GM18499 (cell line): ENCODE data around the gene STEAP2.
"Not testable (repeated sequence)": the region's sequence is repeated elsewhere in the genome, so short reads cannot be mapped to it uniquely, and the experiment has no call there.

ENCODE experiments used
- ATAC-seq: cut with Tn5 transposase; IDR thresholded peaks from one replicate; pipeline ENCODE4 v1.9.1; 2021; ENCODE audit warnings: moderate number of reproducible peaks; ENCODE audit not compliant: insufficient read depth, unreplicated experiment

The STEAP2 gene

DNA sequence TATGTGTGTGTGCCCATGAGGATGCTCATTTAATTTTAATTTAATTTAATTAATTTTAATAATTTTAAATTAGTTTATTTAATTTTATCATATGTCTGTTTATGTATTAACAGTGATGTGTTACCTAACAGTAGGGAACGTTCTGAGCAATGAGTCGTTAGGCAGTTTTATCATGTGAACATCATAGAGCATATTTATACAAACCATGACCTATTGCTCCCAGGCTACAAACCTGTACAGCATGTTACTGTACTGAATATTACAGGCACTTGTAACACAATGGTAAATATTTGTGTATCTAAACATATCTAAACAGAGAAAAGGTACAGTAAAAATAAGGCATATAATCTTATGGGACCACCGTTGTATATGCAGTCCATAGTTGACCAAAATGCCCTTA is 19.8 kb downstream of the STEAP2 start:
- no peak for ATAC-seq

DNA sequence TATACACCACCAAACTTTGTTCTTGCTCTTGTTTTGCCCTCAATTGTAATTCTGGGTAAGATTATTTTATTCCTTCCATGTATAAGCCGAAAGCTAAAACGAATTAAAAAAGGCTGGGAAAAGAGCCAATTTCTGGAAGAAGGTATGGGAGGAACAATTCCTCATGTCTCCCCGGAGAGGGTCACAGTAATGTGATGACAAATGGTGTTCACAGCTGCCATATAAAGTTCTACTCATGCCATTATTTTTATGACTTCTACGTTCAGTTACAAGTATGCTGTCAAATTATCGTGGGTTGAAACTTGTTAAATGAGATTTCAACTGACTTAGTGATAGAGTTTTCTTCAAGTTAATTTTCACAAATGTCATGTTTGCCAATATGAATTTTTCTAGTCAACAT is 20.9 kb downstream of the STEAP2 start:
- no peak for ATAC-seq

DNA sequence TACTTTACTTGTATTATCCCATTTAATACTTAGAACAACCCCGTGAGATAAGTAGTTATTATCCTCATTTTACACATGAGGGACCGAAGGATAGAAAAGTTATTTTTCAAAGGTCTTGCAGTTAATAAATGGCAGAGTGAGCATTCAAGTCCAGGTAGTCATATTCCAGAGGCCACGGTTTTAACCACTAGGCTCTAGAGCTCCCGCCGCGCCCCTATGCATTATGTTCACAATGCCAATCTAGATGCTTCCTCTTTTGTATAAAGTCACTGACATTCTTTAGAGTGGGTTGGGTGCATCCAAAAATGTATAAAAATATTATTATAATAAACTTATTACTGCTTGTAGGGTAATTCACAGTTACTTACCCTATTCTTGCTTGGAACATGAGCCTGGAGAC is 22.0 kb downstream of the STEAP2 start:
- ATAC-seq: no peak

DNA sequence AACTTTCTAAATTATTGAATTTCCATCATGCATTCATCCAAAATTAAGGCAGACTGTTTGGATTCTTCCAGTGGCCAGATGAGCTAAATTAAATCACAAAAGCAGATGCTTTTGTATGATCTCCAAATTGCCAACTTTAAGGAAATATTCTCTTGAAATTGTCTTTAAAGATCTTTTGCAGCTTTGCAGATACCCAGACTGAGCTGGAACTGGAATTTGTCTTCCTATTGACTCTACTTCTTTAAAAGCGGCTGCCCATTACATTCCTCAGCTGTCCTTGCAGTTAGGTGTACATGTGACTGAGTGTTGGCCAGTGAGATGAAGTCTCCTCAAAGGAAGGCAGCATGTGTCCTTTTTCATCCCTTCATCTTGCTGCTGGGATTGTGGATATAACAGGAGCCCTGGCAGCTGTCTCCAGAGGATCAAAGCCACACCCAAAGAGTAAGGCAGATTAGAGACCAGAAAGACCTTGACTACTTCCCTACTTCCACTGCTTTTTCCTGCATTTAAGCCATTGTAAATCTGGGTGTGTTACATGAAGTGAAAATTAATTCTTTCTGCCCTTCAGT is 25.3 kb downstream of the STEAP2 start:
- no peak for ATAC-seq

DNA sequence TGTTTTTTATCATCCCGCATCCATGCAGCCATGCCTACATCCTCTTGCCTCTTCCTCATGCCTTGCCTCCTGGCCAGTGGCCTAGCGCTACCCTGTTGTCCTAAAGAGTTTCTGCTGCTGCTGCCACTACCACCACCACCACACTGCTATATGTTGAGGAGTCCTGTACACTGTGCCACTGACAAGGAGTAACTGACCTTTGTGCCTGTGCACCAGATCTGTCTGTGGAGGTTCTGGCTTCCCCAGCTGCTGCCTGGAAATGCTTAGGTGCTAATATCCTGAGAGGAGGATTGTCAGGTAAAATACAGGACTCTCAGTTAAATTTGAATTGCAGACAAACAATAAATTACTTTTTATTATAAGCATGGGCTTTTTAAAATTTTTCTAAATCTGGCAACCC is 26.5 kb downstream of the STEAP2 start:
- ATAC-seq: no peak

DNA sequence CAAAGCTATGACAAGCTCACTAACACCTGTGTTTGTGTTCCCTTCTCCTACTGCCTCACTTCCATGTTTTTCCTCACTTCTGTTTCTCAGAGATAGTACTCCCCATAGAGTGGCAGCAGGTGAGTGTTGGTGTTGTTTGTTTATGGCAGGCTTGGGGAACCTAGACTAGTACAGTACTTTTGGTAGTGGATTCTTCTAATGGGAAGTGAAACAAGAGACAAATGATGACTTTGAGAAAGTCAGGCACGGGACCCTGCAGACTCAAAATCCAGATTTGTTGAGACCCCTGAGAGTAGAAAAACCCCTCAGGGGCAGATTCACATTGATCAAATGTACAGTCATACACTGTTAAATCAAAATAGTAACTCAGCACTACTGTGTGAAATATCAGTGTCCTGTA is 27.0 kb downstream of the STEAP2 start:
- ATAC-seq: no peak

DNA sequence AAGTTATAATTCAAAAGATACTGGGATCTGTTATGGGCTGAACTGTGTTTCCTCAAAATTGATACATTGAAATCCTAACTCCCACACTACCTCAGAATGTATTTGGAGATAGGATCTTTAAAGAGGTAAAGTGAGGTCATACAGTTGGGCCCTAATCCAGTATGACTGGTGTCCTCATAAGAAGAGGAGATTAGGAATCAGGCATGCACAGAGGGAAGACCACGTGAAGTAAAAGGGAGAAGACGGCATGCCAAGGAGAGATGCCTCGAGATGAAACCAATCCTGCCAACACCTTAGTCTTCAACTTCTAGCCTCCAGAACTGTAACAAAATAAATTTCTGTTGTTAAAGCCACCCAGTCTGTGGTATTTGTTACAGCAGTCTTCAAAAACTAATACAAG is 27.5 kb downstream of the STEAP2 start:
- no peak for ATAC-seq

DNA sequence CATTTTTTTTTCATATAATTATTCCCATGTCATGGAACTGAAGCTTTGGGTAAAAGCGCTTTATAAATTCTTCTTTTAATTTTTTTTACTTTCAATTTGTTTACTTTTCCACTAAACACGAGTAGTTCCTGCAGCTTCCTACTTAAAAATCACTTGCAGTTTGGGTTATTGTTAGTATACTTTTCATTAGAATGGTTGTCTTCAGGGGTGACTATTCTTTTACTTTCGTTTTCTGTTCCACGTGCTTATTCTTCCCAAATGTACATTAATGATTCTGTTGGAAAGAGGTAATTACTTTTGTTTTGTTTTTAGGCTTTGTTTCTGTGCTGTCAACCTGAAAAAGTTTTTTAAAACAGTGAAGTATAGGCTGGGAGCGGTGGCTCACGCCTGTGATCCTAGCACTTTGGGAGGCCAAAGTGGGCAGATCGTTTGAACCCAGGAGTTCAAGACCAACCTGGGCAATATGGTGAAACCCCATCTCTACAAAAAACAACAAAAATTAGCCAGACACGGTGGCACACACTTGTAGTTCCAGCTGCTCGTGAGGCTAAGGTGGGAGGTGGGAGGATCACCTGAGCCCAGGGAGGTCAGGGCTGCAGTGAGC is 28.2 kb downstream of the STEAP2 start:
- no peak for ATAC-seq

DNA sequence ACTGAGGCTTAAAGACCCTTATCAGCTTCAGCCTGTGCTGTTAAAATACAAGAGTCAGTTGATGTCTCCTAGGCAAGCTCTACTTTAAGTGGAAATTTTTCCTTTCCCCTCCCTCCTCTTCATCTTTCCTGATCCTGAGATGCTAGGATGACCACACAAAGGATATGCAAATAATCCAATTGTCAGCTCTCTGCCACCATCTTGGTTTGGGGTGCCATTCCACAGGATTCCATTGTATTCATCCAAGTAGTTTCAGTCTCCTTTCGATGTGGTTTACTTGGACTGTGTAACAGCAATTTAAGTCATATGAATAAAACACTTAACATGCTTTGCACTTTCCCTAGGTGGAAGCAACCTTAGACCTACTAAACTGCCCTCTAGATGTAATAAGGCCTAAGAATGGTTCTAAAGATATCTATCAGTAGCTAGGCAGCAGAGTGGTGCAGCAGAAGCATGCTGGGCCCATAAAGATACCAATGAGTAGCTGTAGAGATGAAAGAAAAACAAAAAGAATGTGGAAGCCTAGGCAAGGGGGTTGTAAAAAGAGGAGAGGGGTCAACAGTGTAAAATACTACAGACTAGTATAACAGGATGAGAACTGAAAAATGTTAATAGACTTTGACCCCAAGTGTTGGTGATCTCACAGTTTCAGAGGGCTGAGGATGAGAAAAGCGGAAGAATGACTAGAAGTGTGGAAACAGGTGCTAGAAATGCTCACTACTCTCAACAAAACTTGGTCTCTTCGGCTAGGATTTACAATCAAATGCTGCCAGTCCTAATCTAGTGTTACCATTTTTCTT is 31.0 kb downstream of the STEAP2 start:
- ATAC-seq: peak; percentile 77

DNA sequence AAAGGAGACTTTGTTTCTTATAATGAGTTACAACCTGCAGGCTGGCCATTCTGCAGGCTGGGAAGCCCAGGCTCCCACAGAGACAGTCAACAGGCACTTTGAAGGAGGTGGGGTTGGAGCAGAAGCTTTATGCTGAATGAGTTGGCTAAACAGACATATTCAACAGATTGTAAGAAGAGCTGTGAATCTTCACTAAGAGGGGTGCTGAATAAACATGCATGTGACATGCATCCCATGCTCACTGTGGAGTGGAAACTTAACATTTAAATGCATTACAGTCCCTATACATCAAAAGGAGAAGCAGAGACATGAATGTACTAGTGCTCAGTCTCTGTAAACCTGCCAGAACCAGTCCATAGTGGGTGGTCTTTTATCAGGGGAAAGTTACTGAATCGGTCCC is 32.0 kb downstream of the STEAP2 start:
- ATAC-seq: no peak

DNA sequence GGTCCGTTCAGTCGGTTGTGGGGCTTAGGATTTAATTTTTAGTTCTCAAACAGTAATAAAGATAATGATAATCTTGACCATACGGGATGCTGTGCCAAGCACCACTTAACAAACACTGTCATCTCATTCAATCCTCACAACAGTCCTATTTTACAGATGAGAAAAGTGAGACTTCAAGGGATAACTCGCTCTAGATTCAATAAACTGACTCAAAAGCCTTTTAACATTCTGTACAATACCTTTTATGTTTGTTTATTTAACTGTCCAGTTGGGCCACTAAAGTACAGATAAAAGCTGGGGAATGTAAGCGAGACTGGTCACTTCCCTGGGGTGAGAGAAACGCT is 33.0 kb downstream of the STEAP2 start:
- no peak for ATAC-seq

DNA sequence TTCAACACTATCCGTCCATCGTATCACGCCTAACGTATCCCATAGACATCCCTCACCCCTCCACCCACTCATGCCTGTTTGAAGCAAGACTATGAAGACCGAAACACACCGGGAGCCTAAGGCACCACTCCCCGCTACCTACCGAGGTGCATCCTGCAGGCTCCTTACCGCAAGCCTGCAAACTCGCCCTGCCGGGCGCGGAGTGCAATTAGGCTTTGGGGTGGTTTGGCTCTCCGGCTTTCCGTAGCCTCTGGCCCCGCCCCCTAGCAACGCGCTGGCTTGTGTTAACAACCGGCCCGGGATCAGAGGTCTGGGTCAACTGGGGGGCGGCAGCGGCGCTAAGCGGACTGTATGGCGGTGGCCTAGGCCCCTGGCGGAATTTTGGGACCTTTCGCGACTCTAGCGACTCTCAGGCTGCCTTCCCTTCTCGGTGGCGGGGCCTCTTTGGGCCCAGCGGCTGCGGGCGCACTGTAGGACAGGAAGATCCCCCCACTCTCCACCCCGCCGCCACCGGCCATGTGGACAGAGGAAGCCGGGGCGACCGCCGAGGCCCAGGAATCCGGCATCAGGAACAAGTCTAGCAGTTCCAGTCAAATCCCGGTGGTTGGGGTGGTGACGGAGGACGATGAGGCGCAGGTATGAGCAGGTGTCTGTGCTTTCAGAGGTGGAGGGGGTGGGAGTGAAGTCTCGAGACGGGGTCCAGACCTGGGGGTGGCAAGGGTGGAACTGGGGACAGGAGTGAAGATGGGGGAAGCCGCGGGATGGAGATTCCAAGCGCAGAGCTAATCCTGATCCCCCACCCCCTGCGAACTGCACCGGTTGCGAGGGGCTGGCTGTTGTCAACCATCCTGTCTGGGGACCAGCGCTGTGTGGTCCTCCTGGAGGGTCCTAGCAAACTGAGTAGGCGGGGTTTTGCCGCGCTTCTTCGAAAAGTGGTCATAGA is 33.6 kb downstream of the STEAP2 start, which contains the start of gene CFAP69:
TSS of gene CFAP69 (plus strand) at position 266 of the 943 bp plus-strand sequence. CDS start at position 517, 251 bp downstream.
- ATAC-seq: peak; percentile 60

DNA sequence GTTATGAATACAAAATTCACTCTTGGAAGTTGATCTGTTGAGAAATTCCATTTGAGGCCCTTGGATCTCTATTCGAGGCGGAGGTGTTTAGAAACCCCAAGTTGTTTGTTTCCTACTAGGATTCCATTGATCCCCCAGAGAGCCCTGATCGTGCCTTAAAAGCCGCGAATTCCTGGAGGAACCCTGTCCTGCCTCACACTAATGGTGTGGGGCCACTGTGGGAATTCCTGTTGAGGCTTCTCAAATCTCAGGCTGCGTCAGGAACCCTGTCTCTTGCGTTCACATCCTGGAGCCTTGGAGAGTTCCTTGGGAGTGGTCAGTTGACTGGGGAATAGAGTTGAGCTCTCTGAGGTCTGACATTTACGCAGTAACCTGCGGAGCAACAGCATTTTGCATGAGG is 34.6 kb downstream of the STEAP2 start:
- ATAC-seq: no peak

DNA sequence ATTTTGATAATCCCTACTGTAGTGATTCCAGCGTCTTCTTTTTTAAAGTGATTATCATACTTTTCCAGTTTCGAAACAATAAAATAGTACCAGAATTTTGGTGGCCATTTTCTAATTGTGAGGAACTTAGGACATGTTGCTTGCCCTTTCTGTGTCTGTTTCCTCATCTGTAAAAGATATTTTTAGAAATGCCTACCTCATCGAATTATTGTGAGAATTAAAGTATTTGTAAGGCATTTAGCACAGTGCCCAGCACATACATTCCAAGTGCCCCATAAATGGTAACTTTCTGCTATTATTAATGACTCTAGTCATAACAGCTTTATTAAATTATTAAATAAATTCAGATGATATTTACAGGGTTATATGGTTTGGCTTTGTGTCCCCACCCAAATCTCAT is 37.2 kb downstream of the STEAP2 start:
- no peak for ATAC-seq

DNA sequence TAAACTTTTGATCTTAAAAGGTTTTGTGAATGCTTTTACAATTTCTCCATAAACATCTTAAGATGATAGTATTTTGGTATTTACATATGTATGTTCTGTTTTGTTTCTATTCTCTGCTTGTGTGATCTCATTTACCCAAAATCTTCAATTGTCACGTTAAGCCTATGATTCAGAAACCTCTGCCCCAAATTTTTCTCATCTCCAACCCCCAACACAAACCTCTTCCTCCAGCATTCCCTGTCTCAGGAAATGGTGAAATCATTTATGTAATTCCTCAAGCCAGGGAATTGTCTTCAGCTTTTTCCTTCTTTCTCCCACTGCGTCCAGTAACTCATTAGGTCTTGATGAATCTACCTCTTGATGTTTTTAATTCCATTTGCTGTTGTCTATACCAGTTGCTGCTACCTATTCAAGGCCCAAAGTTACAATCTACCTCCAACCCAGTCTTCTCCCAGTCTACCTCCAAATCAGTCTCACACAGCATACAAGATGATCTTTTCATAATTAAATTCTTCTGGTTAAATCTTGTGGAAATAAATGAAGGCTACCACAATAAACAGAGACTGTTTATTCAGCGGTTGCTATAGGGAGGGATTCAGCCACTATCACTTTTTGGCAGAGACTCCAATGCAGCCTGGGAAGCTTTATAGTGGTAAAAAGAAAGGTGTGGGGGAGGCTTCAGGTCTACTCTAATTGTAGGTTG is 39.2 kb downstream of the STEAP2 start:
- no peak for ATAC-seq

DNA sequence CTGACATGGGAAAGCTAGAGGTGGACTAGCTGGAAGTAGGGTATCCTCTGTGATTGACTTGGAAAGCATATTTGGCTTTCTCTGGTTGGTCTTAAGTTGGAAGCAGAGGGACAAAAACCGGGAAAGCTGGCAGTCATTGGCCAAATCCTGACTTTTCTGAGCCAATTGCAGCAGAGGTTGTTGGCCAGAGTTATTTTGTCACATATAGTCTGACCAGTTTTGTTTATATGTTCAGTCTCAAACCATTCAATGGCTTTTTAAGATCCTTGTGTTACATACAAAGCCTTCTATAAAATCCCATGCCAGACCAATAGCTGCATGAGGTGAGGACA is 39.7 kb downstream of the STEAP2 start:
- ATAC-seq: no peak

DNA sequence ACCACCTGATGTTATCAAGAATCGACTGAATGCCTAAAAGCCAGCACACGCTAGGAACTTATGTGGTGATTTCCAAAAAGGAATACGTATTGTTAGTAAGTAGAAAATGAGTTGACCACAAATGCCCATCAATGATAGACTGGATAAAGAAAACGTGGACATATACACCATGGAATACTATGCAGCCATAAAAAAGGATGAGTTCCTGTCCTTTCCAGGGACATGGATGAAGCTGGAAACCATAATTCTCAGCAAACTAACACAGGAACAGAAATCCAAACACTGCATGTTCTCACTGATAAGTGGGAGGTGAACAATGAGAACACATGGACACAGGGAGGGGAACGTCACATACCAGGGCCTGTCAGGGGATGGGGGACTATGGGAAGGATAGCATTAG is 44.5 kb downstream of the STEAP2 start:
- ATAC-seq: not testable (repeated sequence)

DNA sequence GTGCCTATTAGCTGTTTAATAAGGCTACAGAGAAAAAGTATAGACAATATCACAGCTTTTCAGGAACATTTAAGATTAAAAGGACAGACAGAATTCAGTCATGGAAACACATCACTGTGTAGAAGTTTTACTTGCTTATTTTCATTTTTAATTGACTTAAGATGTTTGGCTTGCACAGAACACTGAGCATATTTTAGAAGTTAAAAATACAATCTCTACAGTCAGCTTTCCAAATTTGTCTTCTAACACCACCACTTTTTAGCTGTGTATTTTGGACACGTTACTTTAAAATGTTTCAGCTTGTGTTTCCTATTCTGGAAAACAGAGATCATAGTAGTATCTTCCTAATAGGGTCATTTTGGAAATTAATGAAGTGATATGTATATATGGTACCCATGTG is 45.2 kb downstream of the STEAP2 start:
- no peak for ATAC-seq

DNA sequence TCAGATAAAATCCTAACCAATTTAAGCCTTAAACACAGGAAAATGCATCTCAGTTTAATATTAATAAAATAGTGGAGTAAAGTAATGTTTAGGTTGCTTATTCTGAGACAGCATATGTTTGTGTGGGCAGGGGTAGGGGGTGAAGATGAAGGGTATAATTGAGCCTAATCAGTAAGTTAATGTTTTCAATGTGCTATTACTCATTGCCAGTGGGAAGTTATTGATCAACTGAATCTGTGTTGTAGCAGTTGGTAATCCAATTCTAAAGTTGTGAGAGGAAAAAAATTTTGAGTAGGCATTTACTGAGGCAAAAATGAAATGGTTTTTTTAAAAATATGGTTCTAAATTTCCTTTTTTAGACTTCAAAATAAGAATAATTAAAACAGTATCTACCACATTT is 49.9 kb downstream of the STEAP2 start:
- no peak for ATAC-seq

DNA sequence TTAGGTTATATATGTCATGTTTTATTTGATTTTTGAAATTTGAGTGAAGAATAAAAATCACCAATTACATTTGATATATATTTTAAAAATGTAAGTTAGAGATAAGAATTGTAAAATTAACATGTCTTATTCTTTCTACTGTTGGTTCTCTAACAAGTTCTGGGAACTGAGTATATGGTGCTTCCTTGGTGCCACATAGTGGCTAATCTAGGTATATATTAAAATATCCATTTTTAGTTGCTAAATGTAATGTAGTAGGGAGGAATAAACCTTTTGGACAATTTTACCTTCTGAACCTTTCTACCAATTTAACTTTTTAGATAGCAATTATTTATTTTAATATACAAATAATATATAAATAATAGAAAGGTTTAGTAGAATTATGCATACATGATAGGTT is 50.9 kb downstream of the STEAP2 start:
- ATAC-seq: peak; percentile 87
